MCF 10A (cell line): ENCODE measurements around the gene SIGLEC12. TPM values are rescaled to one million over a fixed set of nuclear protein-coding genes. Genes with fewer than 3 reads are reported as not detected.

Experiments used
- BruUV-seq: library from RNA; stranded (reverse); fragments of 400-500 nt; replicated peaks from 2 replicates; lab custom pipeline; 2021; lab: Mats Ljungman, UMichigan
- CTCF ChIA-PET: fragments of 300-600 bp; sonication (Branson Sonifier 250); formaldehyde crosslinking; extraction: SDS; loops from one replicate; lab custom pipeline; 2021; ENCODE audit warnings: antibody characterized with exemption, inconsistent platforms; lab: Yijun Ruan, JAX
- POLR2A ChIA-PET: fragments of 300-600, 350-650 bp; sonication (Branson Sonifier 250); formaldehyde crosslinking; extraction: SDS; loops from one replicate; lab custom pipeline; 2020; ENCODE audit warnings: antibody characterized with exemption, inconsistent platforms; lab: Yijun Ruan, JAX
- DNase-seq: peaks from one replicate; pipeline ENCODE4 v3.0.0-alpha.2; 2018; ENCODE audit not compliant: unreplicated experiment
- H3K27ac Mint-ChIP-seq: one replicate; pipeline ENCODE4 v1.8.0; 2022; ENCODE audit warnings: mild to moderate bottlenecking, low read depth, mixed read lengths; ENCODE audit not compliant: unreplicated experiment
- H3K27me3 Mint-ChIP-seq: one replicate; pipeline ENCODE4 v1.8.0; 2022; ENCODE audit warnings: mixed read lengths; ENCODE audit not compliant: insufficient read depth, unreplicated experiment
- H3K36me3 Mint-ChIP-seq: one replicate; pipeline ENCODE4 v1.8.0; 2022; ENCODE audit warnings: mild to moderate bottlenecking, moderate library complexity, mixed read lengths; ENCODE audit not compliant: insufficient read depth, unreplicated experiment
- H3K4me1 Mint-ChIP-seq: one replicate; pipeline ENCODE4 v1.8.0; 2022; ENCODE audit warnings: mixed read lengths; ENCODE audit not compliant: insufficient read depth, unreplicated experiment
- H3K4me3 Mint-ChIP-seq: one replicate; pipeline ENCODE4 v1.8.0; 2022; ENCODE audit warnings: mild to moderate bottlenecking, moderate library complexity, mixed read lengths; ENCODE audit not compliant: unreplicated experiment
- H3K9me3 Mint-ChIP-seq: one replicate; pipeline ENCODE4 v1.8.0; 2022; ENCODE audit warnings: mixed read lengths; ENCODE audit not compliant: unreplicated experiment
- intact Hi-C: fragments of 100-400 bp; cut with micrococcal nuclease; formaldehyde crosslinking; loops from 2 replicates; pipeline ENCODE4 v1.14.1; 2022
- total RNA-seq: library from RNA; stranded (reverse); gene quantifications from 2 replicates; pipeline ENCODE4 v1.2.3, GENCODE V29; 2022
- TF ChIP-seq, protein P1 (sequence below): fragments of 200-600 bp; IDR thresholded peaks from one replicate; pipeline ENCODE4 v1.8.0; 2022; ENCODE audit warnings: antibody characterized with exemption, mild to moderate bottlenecking; ENCODE audit not compliant: unreplicated experiment

Gene SIGLEC12
- total RNA-seq, 1 experiment from 2014 or later: not detected

DNA sequence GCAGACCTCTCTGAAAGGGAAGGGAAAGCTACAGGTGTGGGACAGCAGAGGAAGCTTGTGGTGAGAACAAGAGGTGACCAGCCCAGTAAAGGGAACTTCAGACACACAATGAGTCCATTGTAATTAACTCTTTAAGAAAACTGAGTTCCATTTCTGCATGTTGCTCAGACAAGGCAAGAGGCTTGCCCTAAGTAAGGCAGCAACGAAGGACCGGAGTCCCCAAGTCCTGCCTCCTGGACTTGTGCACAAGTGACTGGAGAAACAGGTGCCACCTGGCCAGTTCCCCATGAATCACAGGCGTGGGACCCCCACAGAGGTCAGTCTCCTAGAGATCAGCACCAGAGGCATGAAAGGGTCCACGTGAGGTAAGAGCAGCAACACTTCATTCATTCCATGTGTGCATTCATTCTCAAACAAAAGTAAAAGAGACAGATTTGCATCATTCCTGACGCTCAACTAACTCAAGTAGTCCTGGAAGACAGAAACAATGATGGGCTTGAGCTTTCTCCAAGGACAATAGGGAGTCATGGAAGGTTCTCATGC, 44.6 kb upstream of the SIGLEC12 start:
- ChIA-PET POLR2A (no interaction called here), CTCF (interaction anchor here (0.6 kb wide), 1 partner anchor 117 kb away, joined by 3 read pairs; no protein-coding TSS in a partner anchor)
- DNase-seq: no peak
- H3K4me3 Mint-ChIP-seq: no peak overlapping the region
- H3K27me3 Mint-ChIP-seq: no peaks in the 10 kb centered on the region
- intact Hi-C loops: no loop called here
- no peaks in the 10 kb centered on the region for H3K36me3 Mint-ChIP-seq
- no peaks in the 10 kb centered on the region for H3K4me1 Mint-ChIP-seq
- no TSS peak for BruUV-seq
- peaks cover 10% of the 10 kb centered on the region for H3K9me3 Mint-ChIP-seq
- TF ChIP-seq, protein P1, sequence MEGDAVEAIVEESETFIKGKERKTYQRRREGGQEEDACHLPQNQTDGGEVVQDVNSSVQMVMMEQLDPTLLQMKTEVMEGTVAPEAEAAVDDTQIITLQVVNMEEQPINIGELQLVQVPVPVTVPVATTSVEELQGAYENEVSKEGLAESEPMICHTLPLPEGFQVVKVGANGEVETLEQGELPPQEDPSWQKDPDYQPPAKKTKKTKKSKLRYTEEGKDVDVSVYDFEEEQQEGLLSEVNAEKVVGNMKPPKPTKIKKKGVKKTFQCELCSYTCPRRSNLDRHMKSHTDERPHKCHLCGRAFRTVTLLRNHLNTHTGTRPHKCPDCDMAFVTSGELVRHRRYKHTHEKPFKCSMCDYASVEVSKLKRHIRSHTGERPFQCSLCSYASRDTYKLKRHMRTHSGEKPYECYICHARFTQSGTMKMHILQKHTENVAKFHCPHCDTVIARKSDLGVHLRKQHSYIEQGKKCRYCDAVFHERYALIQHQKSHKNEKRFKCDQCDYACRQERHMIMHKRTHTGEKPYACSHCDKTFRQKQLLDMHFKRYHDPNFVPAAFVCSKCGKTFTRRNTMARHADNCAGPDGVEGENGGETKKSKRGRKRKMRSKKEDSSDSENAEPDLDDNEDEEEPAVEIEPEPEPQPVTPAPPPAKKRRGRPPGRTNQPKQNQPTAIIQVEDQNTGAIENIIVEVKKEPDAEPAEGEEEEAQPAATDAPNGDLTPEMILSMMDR: no peak
- H3K27ac Mint-ChIP-seq: no peak overlapping the region

DNA sequence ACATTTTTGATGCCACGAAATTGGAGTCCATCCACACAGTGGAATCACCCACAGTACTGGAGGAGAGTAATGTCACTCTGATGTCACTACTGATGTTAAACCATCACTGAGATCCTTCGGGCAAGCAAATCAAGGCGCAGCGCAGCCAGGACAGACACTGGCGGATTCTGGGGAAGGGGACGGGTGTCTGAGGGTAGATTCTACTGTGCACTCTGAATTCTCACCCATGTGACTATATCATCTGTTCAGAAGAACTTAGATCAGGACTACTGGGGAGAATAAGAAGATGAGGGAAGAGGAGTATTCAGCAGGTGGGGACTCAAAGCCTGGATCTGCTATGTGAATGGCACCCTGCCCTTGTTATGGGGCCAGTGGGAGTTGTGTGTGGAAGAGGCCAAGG, 42.4 kb upstream of the SIGLEC12 start:
- ChIA-PET CTCF (no interaction called here), POLR2A (no interaction called here)
- BruUV-seq: no TSS peak
- TF ChIP-seq, protein P1: no peak
- H3K9me3 Mint-ChIP-seq: peaks cover 8% of the 10 kb centered on the region
- H3K4me3 Mint-ChIP-seq: no peak overlapping the region
- intact Hi-C loops: no loop called here
- DNase-seq: no peak
- H3K27me3 Mint-ChIP-seq: no peaks in the 10 kb centered on the region
- H3K36me3 Mint-ChIP-seq: no peaks in the 10 kb centered on the region
- no peaks in the 10 kb centered on the region for H3K4me1 Mint-ChIP-seq
- no peak overlapping the region for H3K27ac Mint-ChIP-seq

DNA sequence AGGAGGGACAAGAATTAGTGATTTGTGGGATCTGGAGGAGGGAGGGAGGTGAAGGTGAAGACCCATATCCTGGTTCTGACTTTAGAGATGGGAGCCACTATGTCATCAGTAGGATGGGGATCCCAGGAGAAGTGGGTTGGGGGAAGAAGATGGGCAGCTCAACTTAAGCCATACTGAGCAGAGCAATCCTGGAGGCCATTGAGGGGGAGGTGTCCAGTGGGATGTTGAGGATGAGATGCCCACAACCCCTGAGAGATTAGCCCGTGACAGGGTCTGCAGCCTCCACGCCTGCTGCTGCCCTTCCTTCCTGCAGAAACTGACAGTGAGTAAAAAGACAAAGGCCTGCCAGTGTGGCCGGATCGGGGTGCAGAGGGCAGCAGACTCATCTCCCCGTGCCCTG, 41.1 kb upstream of the SIGLEC12 start:
- H3K27ac Mint-ChIP-seq: no peak overlapping the region
- H3K27me3 Mint-ChIP-seq: no peaks in the 10 kb centered on the region
- BruUV-seq: no TSS peak
- TF ChIP-seq, protein P1: no peak
- no peaks in the 10 kb centered on the region for H3K36me3 Mint-ChIP-seq
- intact Hi-C loops: no loop called here
- no peak for DNase-seq
- CTCF ChIA-PET: no interaction called here
- H3K4me1 Mint-ChIP-seq: no peaks in the 10 kb centered on the region
- H3K9me3 Mint-ChIP-seq: peaks cover 8% of the 10 kb centered on the region
- POLR2A ChIA-PET: no interaction called here
- H3K4me3 Mint-ChIP-seq: no peak overlapping the region

DNA sequence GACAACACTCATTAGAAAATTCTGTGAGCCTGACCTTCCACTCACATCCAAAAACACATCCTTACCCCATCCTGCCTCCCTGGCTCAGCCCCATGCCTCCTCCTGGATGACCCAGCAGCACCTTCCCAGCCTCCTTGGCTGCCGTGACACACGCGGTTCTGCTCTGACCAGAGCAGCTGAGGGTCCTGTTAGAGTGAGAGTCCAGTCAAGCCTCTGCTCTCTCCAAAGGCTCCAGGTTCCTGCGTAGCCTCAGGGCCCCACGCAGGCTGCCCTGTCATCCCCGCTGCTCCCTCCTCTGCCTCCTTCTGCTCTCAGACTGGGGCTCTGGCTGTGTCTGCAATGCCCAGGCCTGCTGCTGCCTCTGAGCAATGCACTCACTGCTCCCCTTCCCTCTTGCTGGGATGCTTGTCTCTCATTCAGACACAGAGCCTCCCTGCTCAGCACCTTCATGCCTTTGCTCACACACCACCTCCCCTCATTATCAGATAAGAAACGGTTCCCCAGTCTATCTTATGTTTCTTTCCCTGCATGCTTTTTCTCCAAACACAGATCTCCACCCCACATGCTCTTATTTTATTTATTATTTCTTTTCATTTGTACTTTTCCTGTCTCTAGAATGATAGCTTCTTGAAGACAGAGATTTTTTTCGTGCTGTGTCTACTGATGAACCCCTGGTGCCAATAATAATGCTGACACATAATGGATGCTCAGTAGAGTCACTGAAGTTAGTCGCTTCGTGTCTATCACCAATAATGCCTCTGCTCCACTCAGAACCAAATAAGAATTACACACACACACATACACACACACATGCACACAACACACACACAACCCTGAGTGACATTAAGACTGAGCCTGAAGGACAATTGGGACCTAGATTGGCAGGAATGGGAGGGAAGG, 40.1 kb upstream of the SIGLEC12 start:
- Mint-ChIP-seq H3K9me3 (peaks cover 8% of the 10 kb centered on the region), H3K27ac (no peak overlapping the region), H3K27me3 (no peaks in the 10 kb centered on the region), H3K36me3 (no peaks in the 10 kb centered on the region), H3K4me3 (no peak overlapping the region), H3K4me1 (no peaks in the 10 kb centered on the region)
- TF ChIP-seq, protein P1: no peak
- intact Hi-C loops: no loop called here
- no peak for DNase-seq
- no TSS peak for BruUV-seq
- ChIA-PET POLR2A (interaction anchor here (0.6 kb wide), 1 partner anchor 29 kb away, joined by 3 read pairs; the partner anchor contains the start of gene ZNF175), CTCF (no interaction called here)
